ENCODE results near the gene ECT2L. TPM values are rescaled to one million over a fixed set of nuclear protein-coding genes. Genes with fewer than 3 reads are reported as not detected.

ECT2L gene
- total RNA-seq, 1 experiment from 2014 or later: not detected

GRCh38 chr6:138806889-138807288 lies 11.0 kb downstream of the ECT2L start:
- no peaks in the 10 kb centered on the region for H3K9me3 ChIP-seq (ENCODE audit: control insufficient read depth, low read depth, low read length)
- H3K4me1 ChIP-seq (ENCODE audit: insufficient read depth, low read length): no peaks in the 10 kb centered on the region
- H3K79me2 ChIP-seq (ENCODE audit: insufficient read depth, low read length): no peaks in the 10 kb centered on the region
- H2BK15ac ChIP-seq (ENCODE audit: low read depth, low read length): no peak overlapping the region
- no peak overlapping the region for H3K56ac ChIP-seq (ENCODE audit: insufficient read length, low read depth, low read length)
- H4K91ac ChIP-seq (ENCODE audit: insufficient read length, low read depth, low read length): no peak overlapping the region
- Mint-ChIP-seq H3K27ac (no peak overlapping the region), H3K9me3 (no peaks in the 10 kb centered on the region; a peak in 1 of 5 replicates), H3K27me3 (ENCODE audit: low read depth) (peaks cover 1% of the 10 kb centered on the region; the same call in 1 of the 2 replicates), H3K4me3 (no peak overlapping the region), H3K36me3 (ENCODE audit: insufficient read depth in 1 of 3, low read depth in 3 of 3) (no peaks in the 10 kb centered on the region), H3K4me1 (no peaks in the 10 kb centered on the region)
- H4K20me1 ChIP-seq (ENCODE audit: control insufficient read depth, insufficient read depth, insufficient read length): no peaks in the 10 kb centered on the region
- no peaks in the 10 kb centered on the region for H3K23me2 ChIP-seq (ENCODE audit: insufficient read length, low read depth, low read length, poor library complexity, severe bottlenecking)
- H2BK12ac ChIP-seq (ENCODE audit: insufficient read length, low read depth, low read length): no peak overlapping the region
- no peaks in the 10 kb centered on the region for H3K27me3 ChIP-seq (ENCODE audit: insufficient read depth, low read length)
- H2AK5ac ChIP-seq (ENCODE audit: insufficient read length, low read length): no peak overlapping the region
- no peak overlapping the region for H4K5ac ChIP-seq (ENCODE audit: insufficient read length, low read depth, low read length)
- no peak for DNase-seq
- no peak for TF ChIP-seq CTCF (conservative IDR thresholded peaks at IDR 0.05)
- no peak overlapping the region for H3K14ac ChIP-seq (ENCODE audit: insufficient read depth, low read length)
- no peak overlapping the region for H3K18ac ChIP-seq (ENCODE audit: insufficient read length, low read depth, low read length)
- no peak overlapping the region for H3K9ac ChIP-seq (ENCODE audit: extremely low read depth, insufficient read length, low read length)
- H2BK20ac ChIP-seq (ENCODE audit: low read depth, low read length, poor library complexity, severe bottlenecking): no peak overlapping the region
- no peak overlapping the region for H2AFZ ChIP-seq (ENCODE audit: low read length)
- H3K79me1 ChIP-seq (ENCODE audit: insufficient read depth, low read depth, low read length, poor library complexity, severe bottlenecking): no peaks in the 10 kb centered on the region
- H3K4ac ChIP-seq (ENCODE audit: low read depth, low read length): no peak overlapping the region
- H2BK120ac ChIP-seq (ENCODE audit: low read depth, low read length, poor library complexity, severe bottlenecking): no peak overlapping the region
- H3T11ph ChIP-seq (ENCODE audit: low read length): no peak overlapping the region
- WGBS (ENCODE audit: extremely low coverage, insufficient read length, low lambda C conversion rate): no CpG with 5 or more reads among the region's 1 CpG
- H2BK5ac ChIP-seq (ENCODE audit: insufficient read length, low read length): no peak overlapping the region
- no peak overlapping the region for H3K23ac ChIP-seq (ENCODE audit: insufficient read length, low read depth, low read length)
- H3K27ac ChIP-seq (ENCODE audit: insufficient read length, low read depth, low read length): no peak overlapping the region
- no peak overlapping the region for H4K8ac ChIP-seq (replicated peaks; ENCODE audit: insufficient read length, low read depth, low read length)
- no peak overlapping the region for H3K4me2 ChIP-seq (ENCODE audit: insufficient read depth, insufficient read length, low read length)
